HCT116 (cell line): ENCODE results near the gene HSFX4. TPM values are rescaled to one million over a fixed set of nuclear protein-coding genes. Genes with fewer than 3 reads are reported as not detected.

Experiments used
- ATAC-seq: fragments of 200-7000 bp; cut with Tn5 transposase; 2 replicates; pipeline ENCODE4 v1.9.1; 2020; ENCODE audit warnings: mild to moderate bottlenecking, moderate library complexity
- BruUV-seq: library from RNA; stranded (reverse); fragments of 400-500 nt; replicated peaks from 2 replicates; lab custom pipeline; 2021; lab: Mats Ljungman, UMichigan
- CTCF ChIA-PET: fragments of 300-600 bp; sonication (Branson Sonifier 250); formaldehyde crosslinking; loops from one replicate; lab custom pipeline; 2021; ENCODE audit warnings: antibody characterized with exemption; lab: Charles Lee
- POLR2A ChIA-PET: fragments of 300-600, 350-600 bp; sonication (Branson Sonifier 250); formaldehyde crosslinking; loops from one replicate; lab custom pipeline; 2021; ENCODE audit warnings: antibody characterized with exemption; lab: Charles Lee
- RAD21 ChIA-PET, 2 experiments: fragments of 300-600 bp; sonication (Branson Sonifier 250); formaldehyde crosslinking; loops; one replicate each; lab custom pipeline; 2023; ENCODE audit warnings: low total read pairs in 2 of 2; ENCODE audit not compliant: uncharacterized antibody in 2 of 2, unreplicated experiment in 2 of 2, low non-redundant PET in 1 of 2; lab: Charles Lee
- DNase-seq: peaks from one replicate; pipeline ENCODE4 v3.0.0-alpha.2; 2010; ENCODE audit warnings: low read depth, low spot score
- H2AFZ ChIP-seq: fragments of 200-600 bp; shearing (Covaris generic), sonication (generic); 2 replicates; pipeline ENCODE4 v1.6.1; 2017; ENCODE audit warnings: low read depth, mixed run types, mixed read lengths, antibody characterized with exemption, low read length; ENCODE audit not compliant: poor library complexity, severe bottlenecking
- H3K27ac ChIP-seq: 2 replicates; pipeline ENCODE4 v1.5.1; 2012; ENCODE audit warnings: low read depth, low read length
- H3K27me3 ChIP-seq: fragments of 200-600 bp; sonication (generic); 2 replicates; pipeline ENCODE4 v1.6.1; 2016; ENCODE audit warnings: mixed run types, low read length, mixed read lengths; ENCODE audit not compliant: insufficient read depth
- H3K36me3 ChIP-seq, 2 experiments: fragments of 200-500 bp in 1 of 2; fragments of 200-600 bp in 1 of 2; sonication (Bioruptor generic) in 1 of 2; sonication (generic) in 1 of 2; 2 replicates each; pipeline versions ENCODE4 v1.5.1 to v1.6.1; 2014 to 2016; ENCODE audit warnings: low read length in 2 of 2, inconsistent platforms in 1 of 2, mixed read lengths in 1 of 2, mixed run types in 1 of 2; ENCODE audit not compliant: insufficient read depth in 2 of 2, control insufficient read depth in 1 of 2
- H3K4me1 ChIP-seq, 2 experiments: fragments of 200-600 bp in 1 of 2; sonication (generic) in 1 of 2; 2 replicates each; pipeline versions ENCODE4 v1.5.1 to v1.6.1; 2012 to 2017; ENCODE audit warnings: low read length in 2 of 2, inconsistent platforms in 1 of 2, mild to moderate bottlenecking in 1 of 2, mixed read lengths in 1 of 2, mixed run types in 1 of 2, moderate library complexity in 1 of 2; ENCODE audit not compliant: insufficient read depth in 2 of 2, control insufficient read depth in 1 of 2
- H3K4me2 ChIP-seq: fragments of 200-600 bp; sonication (generic); 2 replicates; pipeline ENCODE4 v1.6.1; 2017; ENCODE audit warnings: mixed run types, low read length, mixed read lengths
- H3K4me3 ChIP-seq, 2 experiments: fragments of 200-600 bp in 1 of 2; sonication (generic) in 1 of 2; replicated peaks in 1 of 2; 2 replicates each; pipeline ENCODE4 v1.5.1; 2011 to 2016; ENCODE audit warnings: low read length in 2 of 2, control low read depth in 1 of 2, low read depth in 1 of 2, mild to moderate bottlenecking in 1 of 2, mixed read lengths in 1 of 2, mixed run types in 1 of 2
- H3K79me2 ChIP-seq: fragments of 200-600 bp; sonication (generic); 2 replicates; pipeline ENCODE4 v1.6.1; 2017; ENCODE audit warnings: mild to moderate bottlenecking, mixed run types, low read length, moderate library complexity, mixed read lengths; ENCODE audit not compliant: insufficient read depth
- H3K9ac ChIP-seq: fragments of 200-600 bp; sonication (generic); 2 replicates; pipeline ENCODE4 v1.6.1; 2016; ENCODE audit warnings: low read length, mixed read lengths
- H3K9me2 ChIP-seq: fragments of 200-600 bp; sonication (generic), shearing (Covaris generic); 2 replicates; pipeline ENCODE4 v1.6.1; 2017; ENCODE audit warnings: mixed run types, mild to moderate bottlenecking, moderate library complexity; ENCODE audit not compliant: insufficient read depth
- H3K9me3 ChIP-seq, 2 experiments: fragments of 200-500 bp in 1 of 2; fragments of 200-600 bp in 1 of 2; sonication (Bioruptor generic) in 1 of 2; sonication (generic) in 1 of 2; 2 replicates each; pipeline ENCODE4 v1.6.1; 2014 to 2017; ENCODE audit warnings: low read length in 2 of 2, mixed read lengths in 2 of 2, inconsistent platforms in 1 of 2, low read depth in 1 of 2, mild to moderate bottlenecking in 1 of 2, mixed run types in 1 of 2, moderate library complexity in 1 of 2; ENCODE audit not compliant: control insufficient read depth in 1 of 2, insufficient read depth in 1 of 2
- H4K20me1 ChIP-seq: fragments of 200-600 bp; sonication (generic), shearing (Covaris generic); 2 replicates; pipeline ENCODE4 v1.6.1; 2017; ENCODE audit warnings: mixed run types, mild to moderate bottlenecking, moderate library complexity; ENCODE audit not compliant: insufficient read depth
- CBX3 ChIP-seq: IDR thresholded peaks from 2 replicates; pipeline ENCODE4 v1.6.1; 2012; ENCODE audit warnings: low read depth
- CEBPB ChIP-seq: IDR thresholded peaks from 2 replicates; pipeline ENCODE4 v1.6.1; 2012; ENCODE audit warnings: low read depth
- EGR1 ChIP-seq: IDR thresholded peaks from 2 replicates; pipeline ENCODE4 v1.6.1; 2012; ENCODE audit warnings: low read depth
- ELF1 ChIP-seq: IDR thresholded peaks from 2 replicates; pipeline ENCODE4 v1.6.1; 2012; ENCODE audit warnings: low read depth, borderline replicate concordance
- EZH2 ChIP-seq: fragments of 200-600 bp; sonication (generic); IDR thresholded peaks from 2 replicates; pipeline ENCODE4 v1.6.1; 2017; ENCODE audit warnings: antibody characterized with exemption, mixed run types
- EZH2phosphoT487 ChIP-seq: fragments of 200-600 bp; IDR thresholded peaks from 2 replicates; pipeline ENCODE4 v1.6.1; 2018; ENCODE audit warnings: antibody characterized with exemption, borderline replicate concordance
- FOSL1 ChIP-seq: IDR thresholded peaks from 2 replicates; pipeline ENCODE4 v1.6.1; 2012; ENCODE audit warnings: low read depth
- JUND ChIP-seq: IDR thresholded peaks from 2 replicates; pipeline ENCODE4 v1.6.1; 2012
- POLR2A ChIP-seq: IDR thresholded peaks from 2 replicates; pipeline ENCODE4 v1.7.0; 2011; ENCODE audit warnings: borderline replicate concordance; ENCODE audit not compliant: insufficient read depth, insufficient read length; ENCODE audit errors: extremely low read depth
- POLR2AphosphoS5 ChIP-seq: IDR thresholded peaks from 2 replicates; pipeline ENCODE4 v1.6.1; 2011; ENCODE audit warnings: mild to moderate bottlenecking, low read depth, low read length, moderate library complexity
- RAD21 ChIP-seq: IDR thresholded peaks from 2 replicates; pipeline ENCODE4 v1.6.1; 2012; ENCODE audit warnings: low read depth, mild to moderate bottlenecking
- SIN3A ChIP-seq: IDR thresholded peaks from 2 replicates; pipeline ENCODE4 v1.6.1; 2012; ENCODE audit warnings: low read depth
- SP1 ChIP-seq: IDR thresholded peaks from 2 replicates; pipeline ENCODE4 v1.6.1; 2012; ENCODE audit warnings: low read depth
- TCF7L2 ChIP-seq: IDR thresholded peaks from 2 replicates; pipeline ENCODE4 v1.7.0; 2011; ENCODE audit warnings: borderline replicate concordance, inconsistent platforms; ENCODE audit not compliant: insufficient read depth, insufficient read length; ENCODE audit errors: extremely low read depth
- YY1 ChIP-seq: IDR thresholded peaks from 2 replicates; pipeline ENCODE4 v1.6.1; 2011; ENCODE audit warnings: low read length, low read depth, moderate library complexity, mild to moderate bottlenecking; ENCODE audit not compliant: insufficient replicate concordance; ENCODE audit errors: extremely low read depth
- ZFX ChIP-seq: fragments of 450-650 bp; IDR thresholded peaks from 2 replicates; pipeline ENCODE4 v1.6.1; 2017
- ZNF274 ChIP-seq: fragments of 200-500 bp; sonication (Bioruptor generic); IDR thresholded peaks from 2 replicates; pipeline ENCODE4 v1.6.1; 2014; ENCODE audit warnings: mild to moderate bottlenecking, low read depth, low read length, inconsistent platforms
- intact Hi-C: fragments of 100-400 bp; cut with micrococcal nuclease; formaldehyde crosslinking; loops from 2 replicates; pipeline ENCODE4 v1.10.0; 2022
- total RNA-seq: library from RNA; stranded (reverse); gene quantifications from one replicate; pipeline ENCODE4 v1.2.1, GENCODE V29; 2021; ENCODE audit not compliant: unreplicated experiment
- TF ChIP-seq, protein P1 (sequence below): IDR thresholded peaks from 2 replicates; pipeline ENCODE4 v1.6.1; 2012
- TF ChIP-seq, protein P2 (sequence below): IDR thresholded peaks from 2 replicates; pipeline ENCODE4 v1.6.1; 2012; ENCODE audit warnings: low read depth
- TF ChIP-seq, protein P3 (sequence below), 3 experiments: fragments of 200-600 bp in 1 of 3; sonication (generic) in 1 of 3; IDR thresholded peaks in 2 of 3; conservative IDR thresholded peaks in 1 of 3; 2 replicates each; pipeline ENCODE4 v1.5.1; 2012 to 2017; ENCODE audit warnings: low read depth in 2 of 3, low read length in 2 of 3, antibody characterized with exemption in 1 of 3, borderline replicate concordance in 1 of 3, control low read depth in 1 of 3, mild to moderate bottlenecking in 1 of 3, mixed read lengths in 1 of 3, mixed run types in 1 of 3, moderate library complexity in 1 of 3; ENCODE audit not compliant: insufficient read depth in 1 of 3

Gene HSFX4
- total RNA-seq, 1 experiment from 2014 or later: not detected

DNA sequence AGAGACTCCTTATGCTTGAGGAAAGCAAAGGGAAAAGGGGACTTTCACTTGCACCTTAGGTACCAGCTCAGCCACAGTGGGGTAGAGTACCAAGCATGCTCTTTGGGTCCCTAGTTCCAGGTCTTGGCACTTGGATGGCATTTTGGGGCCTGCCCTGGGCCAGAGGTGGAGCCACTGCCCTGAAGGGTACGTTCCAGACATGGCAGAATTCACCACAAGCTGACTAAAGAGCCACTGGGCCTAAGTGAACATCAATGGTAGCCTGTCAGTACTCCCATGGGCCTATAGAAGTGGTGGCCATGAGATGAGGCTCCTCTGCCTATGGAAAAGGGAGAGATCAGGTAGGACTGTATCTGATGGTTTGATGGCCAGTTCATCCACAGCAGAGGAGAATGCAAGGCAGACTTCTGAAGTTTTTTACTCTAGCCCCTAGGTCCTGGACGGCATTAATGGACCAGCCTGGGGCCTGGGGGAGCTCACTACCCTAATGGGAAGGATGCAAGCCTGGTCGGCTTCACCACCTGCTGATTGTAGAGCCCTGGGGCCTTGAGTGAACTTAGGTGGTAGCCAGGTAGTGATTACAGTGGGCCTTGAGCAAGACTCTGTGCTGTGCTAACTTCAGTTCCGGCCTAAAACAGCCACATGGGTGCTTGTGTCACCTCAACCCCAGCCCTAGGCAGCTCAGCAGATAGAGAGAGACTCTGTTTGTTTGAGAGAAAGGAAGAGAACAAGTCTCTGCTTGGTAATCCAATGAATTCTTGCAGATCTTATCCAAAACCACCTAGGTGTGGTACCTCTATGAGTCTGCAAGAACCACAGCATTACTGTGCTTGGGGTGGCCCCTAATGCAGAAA, 19.8 kb upstream of the HSFX4 start (continued):
- TF ChIP-seq TCF7L2 (no peak), EGR1 (no peak), CEBPB (no peak), YY1 (no peak), ZFX (no peak), SIN3A (no peak), POLR2A (no peak), POLR2AphosphoS5 (no peak), ZNF274 (no peak), RAD21 (no peak), FOSL1 (no peak), CBX3 (no peak)
- TF ChIP-seq, protein P1, sequence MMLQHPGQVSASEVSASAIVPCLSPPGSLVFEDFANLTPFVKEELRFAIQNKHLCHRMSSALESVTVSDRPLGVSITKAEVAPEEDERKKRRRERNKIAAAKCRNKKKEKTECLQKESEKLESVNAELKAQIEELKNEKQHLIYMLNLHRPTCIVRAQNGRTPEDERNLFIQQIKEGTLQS: no peak

DNA sequence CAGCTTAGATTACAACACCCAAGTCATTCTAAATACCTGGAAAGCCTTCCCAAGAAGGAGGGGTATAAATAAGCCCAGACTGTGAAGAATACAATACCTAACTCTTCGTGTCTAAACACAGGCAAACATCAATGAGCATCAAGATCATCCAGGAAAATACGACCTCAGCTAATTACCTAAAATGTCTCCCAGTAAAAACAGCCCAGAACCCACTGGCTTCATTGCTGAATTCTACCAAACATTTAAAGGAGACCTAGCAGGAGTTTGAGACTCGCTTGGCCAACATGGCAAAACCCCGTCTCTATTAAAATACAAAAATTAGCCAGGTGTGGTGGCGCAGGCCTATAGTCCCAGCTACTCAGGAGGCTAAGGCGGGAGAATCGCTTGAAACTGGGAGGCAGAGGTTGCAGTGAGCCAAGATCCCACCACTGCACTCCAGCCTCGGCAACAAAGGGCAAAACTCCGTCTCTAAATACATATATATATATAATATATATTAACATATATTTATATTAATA, 19.1 kb upstream of the HSFX4 start:
- Histone ChIP-seq H3K4me2 (no peak overlapping the region), H3K27me3 (no peaks in the 10 kb centered on the region), H3K79me2 (no peaks in the 10 kb centered on the region), H3K4me3 (no peak overlapping the region), H3K27ac (no peak overlapping the region), H3K36me3 (no peaks in the 10 kb centered on the region), H4K20me1 (no peaks in the 10 kb centered on the region), H3K4me1 (no peaks in the 10 kb centered on the region), H3K9me2 (no peaks in the 10 kb centered on the region), H3K9me3 (no peaks in the 10 kb centered on the region), H2AFZ (no peak overlapping the region), H3K9ac (no peak overlapping the region)
- no TSS peak for BruUV-seq
- ATAC-seq (no peak), DNase-seq (no peak)
- ChIA-PET CTCF (no interaction called here), POLR2A (no interaction called here), RAD21 (no interaction called here)
- intact Hi-C loops: no loop called here
- TF ChIP-seq ZFX (no peak), SIN3A (no peak), YY1 (no peak), SP1 (no peak), ELF1 (no peak), EGR1 (no peak), POLR2AphosphoS5 (no peak), EZH2 (no peak), TCF7L2 (no peak), JUND (no peak), EZH2phosphoT487 (no peak)
- TF ChIP-seq, protein P2, sequence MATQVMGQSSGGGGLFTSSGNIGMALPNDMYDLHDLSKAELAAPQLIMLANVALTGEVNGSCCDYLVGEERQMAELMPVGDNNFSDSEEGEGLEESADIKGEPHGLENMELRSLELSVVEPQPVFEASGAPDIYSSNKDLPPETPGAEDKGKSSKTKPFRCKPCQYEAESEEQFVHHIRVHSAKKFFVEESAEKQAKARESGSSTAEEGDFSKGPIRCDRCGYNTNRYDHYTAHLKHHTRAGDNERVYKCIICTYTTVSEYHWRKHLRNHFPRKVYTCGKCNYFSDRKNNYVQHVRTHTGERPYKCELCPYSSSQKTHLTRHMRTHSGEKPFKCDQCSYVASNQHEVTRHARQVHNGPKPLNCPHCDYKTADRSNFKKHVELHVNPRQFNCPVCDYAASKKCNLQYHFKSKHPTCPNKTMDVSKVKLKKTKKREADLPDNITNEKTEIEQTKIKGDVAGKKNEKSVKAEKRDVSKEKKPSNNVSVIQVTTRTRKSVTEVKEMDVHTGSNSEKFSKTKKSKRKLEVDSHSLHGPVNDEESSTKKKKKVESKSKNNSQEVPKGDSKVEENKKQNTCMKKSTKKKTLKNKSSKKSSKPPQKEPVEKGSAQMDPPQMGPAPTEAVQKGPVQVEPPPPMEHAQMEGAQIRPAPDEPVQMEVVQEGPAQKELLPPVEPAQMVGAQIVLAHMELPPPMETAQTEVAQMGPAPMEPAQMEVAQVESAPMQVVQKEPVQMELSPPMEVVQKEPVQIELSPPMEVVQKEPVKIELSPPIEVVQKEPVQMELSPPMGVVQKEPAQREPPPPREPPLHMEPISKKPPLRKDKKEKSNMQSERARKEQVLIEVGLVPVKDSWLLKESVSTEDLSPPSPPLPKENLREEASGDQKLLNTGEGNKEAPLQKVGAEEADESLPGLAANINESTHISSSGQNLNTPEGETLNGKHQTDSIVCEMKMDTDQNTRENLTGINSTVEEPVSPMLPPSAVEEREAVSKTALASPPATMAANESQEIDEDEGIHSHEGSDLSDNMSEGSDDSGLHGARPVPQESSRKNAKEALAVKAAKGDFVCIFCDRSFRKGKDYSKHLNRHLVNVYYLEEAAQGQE: no peak
- TF ChIP-seq, protein P3, sequence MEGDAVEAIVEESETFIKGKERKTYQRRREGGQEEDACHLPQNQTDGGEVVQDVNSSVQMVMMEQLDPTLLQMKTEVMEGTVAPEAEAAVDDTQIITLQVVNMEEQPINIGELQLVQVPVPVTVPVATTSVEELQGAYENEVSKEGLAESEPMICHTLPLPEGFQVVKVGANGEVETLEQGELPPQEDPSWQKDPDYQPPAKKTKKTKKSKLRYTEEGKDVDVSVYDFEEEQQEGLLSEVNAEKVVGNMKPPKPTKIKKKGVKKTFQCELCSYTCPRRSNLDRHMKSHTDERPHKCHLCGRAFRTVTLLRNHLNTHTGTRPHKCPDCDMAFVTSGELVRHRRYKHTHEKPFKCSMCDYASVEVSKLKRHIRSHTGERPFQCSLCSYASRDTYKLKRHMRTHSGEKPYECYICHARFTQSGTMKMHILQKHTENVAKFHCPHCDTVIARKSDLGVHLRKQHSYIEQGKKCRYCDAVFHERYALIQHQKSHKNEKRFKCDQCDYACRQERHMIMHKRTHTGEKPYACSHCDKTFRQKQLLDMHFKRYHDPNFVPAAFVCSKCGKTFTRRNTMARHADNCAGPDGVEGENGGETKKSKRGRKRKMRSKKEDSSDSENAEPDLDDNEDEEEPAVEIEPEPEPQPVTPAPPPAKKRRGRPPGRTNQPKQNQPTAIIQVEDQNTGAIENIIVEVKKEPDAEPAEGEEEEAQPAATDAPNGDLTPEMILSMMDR (IDR thresholded peaks at IDR 0.05 in 2 of 3, conservative IDR thresholded peaks at IDR 0.05 in 1 of 3; ENCODE audit: borderline replicate concordance in 1 of 3, insufficient read depth in 1 of 3, low read depth in 2 of 3, low read length in 2 of 3): no peak
